A549 (cell line): Measurements from ENCODE around the gene LIG3. TPM values are rescaled to one million over a fixed set of nuclear protein-coding genes. Genes with fewer than 3 reads are reported as not detected.

ENCODE experiments used
- ATAC-seq, 2 experiments: fragments of 200-7000 bp in 1 of 2; fragments of >200 bp in 1 of 2; cut with Nextera tagmentation in 1 of 2; cut with Tn5 transposase in 1 of 2; 3 replicates each; pipeline versions ENCODE4 v1.8.0 to v1.9.1; 2018 to 2020; ENCODE audit warnings: mild to moderate bottlenecking in 1 of 2, moderate library complexity in 1 of 2
- CTCF ChIA-PET: fragments of 300-600 bp; sonication (Branson Sonifier 250); formaldehyde crosslinking; extraction: SDS; loops from one replicate; lab custom pipeline; 2021; ENCODE audit warnings: antibody characterized with exemption, inconsistent platforms; lab: Yijun Ruan, JAX
- POLR2A ChIA-PET: fragments of 350-600 bp; formaldehyde crosslinking; extraction: SDS; loops from one replicate; lab custom pipeline; 2021; ENCODE audit warnings: antibody characterized with exemption, inconsistent platforms; lab: Yijun Ruan, JAX
- DNase-seq, 2 experiments: peaks; one replicate each; pipeline versions ENCODE4 v3.0.0 to v3.0.0-alpha.2; 2011 to 2016; ENCODE audit warnings: low read depth in 1 of 2, low spot score in 1 of 2
- FAIRE-seq: peaks from 2 replicates; lab custom pipeline; 2011; peaks lifted over from hg19 to GRCh38; lab: Jason Lieb, UNC
- H3K27ac ChIP-seq, 2 experiments: fragments of >200 bp; sonication (Bioruptor Twin); formaldehyde crosslinking; 3 replicates each; pipeline ENCODE4 v1.5.1; 2016 to 2017
- H3K4me1 ChIP-seq: fragments of >200 bp; sonication (Bioruptor Twin); formaldehyde crosslinking; 3 replicates; pipeline ENCODE4 v1.6.1; 2016
- H3K4me2 ChIP-seq: fragments of >200 bp; sonication (Bioruptor Twin); formaldehyde crosslinking; 3 replicates; pipeline ENCODE4 v1.6.1; 2016
- H3K4me3 ChIP-seq: fragments of >200 bp; sonication (Bioruptor Twin); formaldehyde crosslinking; 3 replicates; pipeline ENCODE4 v1.5.1; 2016
- H3K9me3 ChIP-seq: fragments of >200 bp; sonication (Bioruptor Twin); formaldehyde crosslinking; 3 replicates; pipeline ENCODE4 v1.6.1; 2016
- CBX2 ChIP-seq: fragments of 200-600 bp; sonication (generic); IDR thresholded peaks from 2 replicates; pipeline ENCODE4 v1.6.1; 2016; ENCODE audit warnings: low read depth, mild to moderate bottlenecking, borderline replicate concordance
- ESRRA ChIP-seq: fragments of 150-350 bp; IDR thresholded peaks from 2 replicates; pipeline ENCODE4 v1.6.1; 2014; ENCODE audit warnings: mild to moderate bottlenecking, low read length, borderline replicate concordance
- FOSL2 ChIP-seq, 2 experiments: fragments of 450-650 bp in 1 of 2; fragments of >200 bp in 1 of 2; sonication (Bioruptor Twin) in 1 of 2; formaldehyde crosslinking; IDR thresholded peaks; 2 replicates each; pipeline versions ENCODE4 v1.5.0 to v1.6.1; 2016 to 2020; ENCODE audit warnings: mild to moderate bottlenecking in 1 of 2, moderate library complexity in 1 of 2
- FOXS1 ChIP-seq: fragments of 250-450 bp; sonication (Bioruptor Pico); IDR thresholded peaks from 2 replicates; pipeline ENCODE4 v1.5.0; 2020; ENCODE audit warnings: mild to moderate bottlenecking, moderate library complexity
- HEYL ChIP-seq: fragments of 250-450 bp; sonication (Bioruptor Pico); IDR thresholded peaks from 2 replicates; pipeline ENCODE4 v1.8.0; 2021; ENCODE audit warnings: mild to moderate bottlenecking, moderate library complexity
- KDM5A ChIP-seq: fragments of 200-600 bp; sonication (generic); IDR thresholded peaks from 2 replicates; pipeline ENCODE4 v1.6.1; 2016; ENCODE audit warnings: antibody characterized with exemption, mild to moderate bottlenecking
- MAFK ChIP-seq: fragments of 450-650 bp; IDR thresholded peaks from 2 replicates; pipeline ENCODE4 v1.6.1; 2014; ENCODE audit not compliant: partially characterized antibody
- MYC ChIP-seq: IDR thresholded peaks from 2 replicates; pipeline ENCODE4 v1.6.1; 2012; ENCODE audit warnings: mild to moderate bottlenecking, inconsistent platforms, low read length, improper control_type of control experiment, borderline replicate concordance
- POLR2A ChIP-seq: IDR thresholded peaks from 2 replicates; pipeline ENCODE4 v1.6.1; 2012; ENCODE audit warnings: mild to moderate bottlenecking, low read length
- RAD21 ChIP-seq, 2 experiments: fragments of >200 bp in 1 of 2; sonication (Bioruptor Twin) in 1 of 2; formaldehyde crosslinking in 1 of 2; IDR thresholded peaks in 1 of 2; conservative IDR thresholded peaks in 1 of 2; 2 replicates in 1 of 2; 3 replicates in 1 of 2; pipeline ENCODE4 v1.6.1; 2012 to 2018; ENCODE audit warnings: inconsistent platforms in 1 of 2
- RARB ChIP-seq: fragments of 250-450 bp; sonication (Bioruptor Pico); IDR thresholded peaks from 2 replicates; pipeline ENCODE4 v1.8.0; 2021; ENCODE audit warnings: mild to moderate bottlenecking, moderate library complexity
- RCOR1 ChIP-seq: fragments of 150-350 bp; IDR thresholded peaks from 2 replicates; pipeline ENCODE4 v1.6.1; 2014; ENCODE audit warnings: antibody characterized with exemption, low read length, low read depth
- TP53 ChIP-seq: fragments of 250-450 bp; sonication (Bioruptor Pico); IDR thresholded peaks from 2 replicates; pipeline ENCODE4 v1.5.0; 2021; ENCODE audit warnings: mild to moderate bottlenecking, moderate library complexity
- ZSCAN20 ChIP-seq: fragments of 250-450 bp; sonication (Bioruptor Pico); IDR thresholded peaks from 2 replicates; pipeline ENCODE4 v1.8.0; 2022; ENCODE audit warnings: mild to moderate bottlenecking, moderate library complexity
- WGBS: methylation state at CpG from one replicate; pipeline ENCODE4 v1.1.6; 2017; ENCODE audit errors: missing lambda C conversion rate; 5-methylcytosine and 5-hydroxymethylcytosine counted together
- polyA plus RNA-seq, 4 experiments: library from polyadenylated mRNA; depleted of rRNA in 3 of 4; stranded (reverse); fragments of >200 nt; fragmentation: RNase III in 1 of 4; extraction: RNeasy Plus Mini Kit Qiagen cat#74134 plus additional on column Dnase treatment in 1 of 4; gene quantifications; 2 replicates in 3 of 4; 3 replicates in 1 of 4; pipeline ENCODE4 v1.2.3, GENCODE V29; 2011 to 2017
- TF ChIP-seq, protein P1 (sequence below): fragments of >200 bp; sonication (Bioruptor Twin); formaldehyde crosslinking; IDR thresholded peaks from 2 replicates; pipeline ENCODE4 v1.6.1; 2016
- TF ChIP-seq, protein P2 (sequence below): IDR thresholded peaks from 2 replicates; pipeline ENCODE4 v1.6.1; 2012
- TF ChIP-seq, protein P3 (sequence below): fragments of 450-650 bp; IDR thresholded peaks from 2 replicates; pipeline ENCODE4 v1.6.1; 2014; ENCODE audit warnings: antibody characterized with exemption
- TF ChIP-seq, protein P4 (sequence below): IDR thresholded peaks from 2 replicates; pipeline ENCODE4 v1.6.1; 2012
- TF ChIP-seq, protein P5 (sequence below): fragments of >200 bp; sonication (Bioruptor Twin); formaldehyde crosslinking; IDR thresholded peaks from 3 replicates; pipeline ENCODE4 v1.5.1; 2016
- TF ChIP-seq, protein P6 (sequence below): fragments of 200-600 bp; sonication (generic); IDR thresholded peaks from 2 replicates; pipeline ENCODE4 v1.6.1; 2016; ENCODE audit warnings: antibody characterized with exemption, mild to moderate bottlenecking, moderate library complexity

Gene LIG3
- polyA plus RNA-seq, 2 of the 4 experiments (the other 2 are of a cell fraction) = 36.3 to 56.8 TPM

DNA sequence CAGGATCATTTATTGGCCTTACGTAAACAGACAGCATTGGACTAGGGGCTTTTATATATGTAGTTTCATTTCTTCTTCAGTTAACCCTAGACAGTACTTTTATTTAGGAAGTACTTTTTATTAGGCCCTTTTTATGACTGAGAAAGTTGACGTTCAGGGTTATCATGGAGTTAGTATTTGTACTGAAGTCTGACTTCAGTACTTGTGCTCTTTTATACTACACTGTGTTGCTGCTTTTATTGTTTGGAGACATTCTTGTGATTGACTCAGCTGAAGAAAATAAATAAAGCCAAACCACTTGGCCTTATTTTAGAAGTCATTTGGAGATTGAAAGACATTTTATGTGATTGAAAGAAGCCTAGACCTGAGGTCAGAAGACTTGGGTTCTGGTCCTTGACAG lies 6.9 kb downstream of the LIG3 start:
- TF ChIP-seq, protein P1, sequence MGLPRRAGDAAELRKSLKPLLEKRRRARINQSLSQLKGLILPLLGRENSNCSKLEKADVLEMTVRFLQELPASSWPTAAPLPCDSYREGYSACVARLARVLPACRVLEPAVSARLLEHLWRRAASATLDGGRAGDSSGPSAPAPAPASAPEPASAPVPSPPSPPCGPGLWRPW = no peak
- FAIRE-seq (no peak), DNase-seq (no peak), ATAC-seq (no peak)
- Histone ChIP-seq H3K4me1 (peaks cover under 1% of the 10 kb centered on the region; the same call in 1 of the 3 replicates), H3K4me3 (no peak overlapping the region), H3K4me2 (no peak overlapping the region), H3K27ac (no peak overlapping the region), H3K9me3 (no peaks in the 10 kb centered on the region)
- WGBS = 89% methylated on average over 2 of the region's 2 CpGs
- POLR2A ChIA-PET = no interaction called here
- CTCF ChIA-PET = interaction anchor here (3.7 to 7.5 kb wide), 3 partner anchors 11 to 132 kb away, joined by 16 to 51 read pairs (median 43); partner anchors contain the start of gene RAD51D

DNA sequence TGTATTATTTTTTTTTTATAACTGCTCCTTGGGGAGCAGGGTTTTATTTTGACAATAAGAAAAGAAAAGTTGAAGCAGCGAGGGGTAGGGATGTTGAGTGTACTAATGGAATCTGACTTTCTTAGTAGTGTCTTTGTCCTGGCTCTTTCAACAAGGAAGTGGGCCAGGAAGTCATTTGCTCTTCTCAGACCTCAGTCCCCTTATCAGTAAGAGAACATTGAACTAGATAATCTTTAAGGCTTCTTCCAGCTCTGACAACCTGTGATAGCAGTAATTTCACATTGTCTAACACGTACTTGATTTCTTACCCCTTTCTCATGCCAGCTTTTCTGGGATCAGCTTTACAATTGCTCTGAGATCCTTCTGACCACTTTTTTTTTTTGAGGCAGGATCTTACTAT lies 8.3 kb downstream of the LIG3 start:
- ChIA-PET POLR2A (interaction anchor here (0.7 kb wide), 1 partner anchor 94 kb away, joined by 6 read pairs; no protein-coding TSS in a partner anchor), CTCF (interaction anchor here (0.6 to 7.1 kb wide), 7 partner anchors 10 to 823 kb away, joined by 3 to 51 read pairs (median 3); no protein-coding TSS in a partner anchor)
- no peaks in the 10 kb centered on the region for H3K4me1 ChIP-seq
- H3K9me3 ChIP-seq = no peaks in the 10 kb centered on the region
- ATAC-seq (no peak), FAIRE-seq (no peak), DNase-seq (no peak)
- 95% methylated on average over 2 of the region's 2 CpGs for WGBS
- H3K4me2 ChIP-seq = no peak overlapping the region
- no peak for TF ChIP-seq POLR2A
- TF ChIP-seq, protein P2, sequence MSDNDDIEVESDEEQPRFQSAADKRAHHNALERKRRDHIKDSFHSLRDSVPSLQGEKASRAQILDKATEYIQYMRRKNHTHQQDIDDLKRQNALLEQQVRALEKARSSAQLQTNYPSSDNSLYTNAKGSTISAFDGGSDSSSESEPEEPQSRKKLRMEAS = no peak
- no peak for TF ChIP-seq MAFK
- TF ChIP-seq RARB = no peak
- TF ChIP-seq ZSCAN20 (CRISPR knock-in tag) = no peak
- no peak for TF ChIP-seq HEYL
- TF ChIP-seq, protein P3, sequence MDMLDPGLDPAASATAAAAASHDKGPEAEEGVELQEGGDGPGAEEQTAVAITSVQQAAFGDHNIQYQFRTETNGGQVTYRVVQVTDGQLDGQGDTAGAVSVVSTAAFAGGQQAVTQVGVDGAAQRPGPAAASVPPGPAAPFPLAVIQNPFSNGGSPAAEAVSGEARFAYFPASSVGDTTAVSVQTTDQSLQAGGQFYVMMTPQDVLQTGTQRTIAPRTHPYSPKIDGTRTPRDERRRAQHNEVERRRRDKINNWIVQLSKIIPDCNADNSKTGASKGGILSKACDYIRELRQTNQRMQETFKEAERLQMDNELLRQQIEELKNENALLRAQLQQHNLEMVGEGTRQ = no peak
- no peak for TF ChIP-seq RAD21 (conservative IDR thresholded peaks at IDR 0.05 in 1 of 2, IDR thresholded peaks at IDR 0.05 in 1 of 2)
- H3K27ac ChIP-seq = no peak overlapping the region
- no peak overlapping the region for H3K4me3 ChIP-seq

DNA sequence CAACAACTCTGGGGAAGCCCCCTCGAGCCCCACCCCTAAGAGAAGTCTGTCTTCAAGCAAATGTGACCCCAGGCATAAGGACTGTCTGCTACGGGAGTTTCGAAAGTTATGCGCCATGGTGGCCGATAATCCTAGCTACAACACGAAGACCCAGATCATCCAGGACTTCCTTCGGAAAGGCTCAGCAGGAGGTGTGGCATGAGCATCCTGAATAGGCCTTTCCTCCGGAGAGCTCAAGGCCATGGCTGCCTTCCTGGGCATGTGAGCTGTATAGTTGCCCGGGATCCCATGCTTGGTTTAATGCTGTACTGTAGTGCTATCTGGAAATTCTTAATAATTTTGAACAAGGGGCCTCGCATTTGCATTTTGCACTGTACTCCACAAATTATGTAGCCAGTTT lies 9.2 kb downstream of the LIG3 start:
- CTCF ChIA-PET = interaction anchor here (0.6 to 7.1 kb wide), 8 partner anchors 9 to 822 kb away, joined by 3 to 51 read pairs (median 3); partner anchors contain the start of gene RFFL
- no peak for FAIRE-seq

More for the DNA sequence above, 9.2 kb downstream of the LIG3 start:
- no peak for TF ChIP-seq FOXS1 (CRISPR knock-in tag)
- TF ChIP-seq RAD21 (conservative IDR thresholded peaks at IDR 0.05 in 1 of 2, IDR thresholded peaks at IDR 0.05 in 1 of 2) = no peak
- TF ChIP-seq, protein P4, sequence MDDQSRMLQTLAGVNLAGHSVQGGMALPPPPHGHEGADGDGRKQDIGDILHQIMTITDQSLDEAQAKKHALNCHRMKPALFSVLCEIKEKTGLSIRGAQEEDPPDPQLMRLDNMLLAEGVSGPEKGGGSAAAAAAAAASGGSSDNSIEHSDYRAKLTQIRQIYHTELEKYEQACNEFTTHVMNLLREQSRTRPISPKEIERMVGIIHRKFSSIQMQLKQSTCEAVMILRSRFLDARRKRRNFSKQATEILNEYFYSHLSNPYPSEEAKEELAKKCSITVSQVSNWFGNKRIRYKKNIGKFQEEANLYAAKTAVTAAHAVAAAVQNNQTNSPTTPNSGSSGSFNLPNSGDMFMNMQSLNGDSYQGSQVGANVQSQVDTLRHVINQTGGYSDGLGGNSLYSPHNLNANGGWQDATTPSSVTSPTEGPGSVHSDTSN = no peak
- no peak for TF ChIP-seq RCOR1
- TF ChIP-seq ESRRA = no peak
- no peak for TF ChIP-seq MYC
- TF ChIP-seq, protein P1 = no peak
- TF ChIP-seq, protein P5, sequence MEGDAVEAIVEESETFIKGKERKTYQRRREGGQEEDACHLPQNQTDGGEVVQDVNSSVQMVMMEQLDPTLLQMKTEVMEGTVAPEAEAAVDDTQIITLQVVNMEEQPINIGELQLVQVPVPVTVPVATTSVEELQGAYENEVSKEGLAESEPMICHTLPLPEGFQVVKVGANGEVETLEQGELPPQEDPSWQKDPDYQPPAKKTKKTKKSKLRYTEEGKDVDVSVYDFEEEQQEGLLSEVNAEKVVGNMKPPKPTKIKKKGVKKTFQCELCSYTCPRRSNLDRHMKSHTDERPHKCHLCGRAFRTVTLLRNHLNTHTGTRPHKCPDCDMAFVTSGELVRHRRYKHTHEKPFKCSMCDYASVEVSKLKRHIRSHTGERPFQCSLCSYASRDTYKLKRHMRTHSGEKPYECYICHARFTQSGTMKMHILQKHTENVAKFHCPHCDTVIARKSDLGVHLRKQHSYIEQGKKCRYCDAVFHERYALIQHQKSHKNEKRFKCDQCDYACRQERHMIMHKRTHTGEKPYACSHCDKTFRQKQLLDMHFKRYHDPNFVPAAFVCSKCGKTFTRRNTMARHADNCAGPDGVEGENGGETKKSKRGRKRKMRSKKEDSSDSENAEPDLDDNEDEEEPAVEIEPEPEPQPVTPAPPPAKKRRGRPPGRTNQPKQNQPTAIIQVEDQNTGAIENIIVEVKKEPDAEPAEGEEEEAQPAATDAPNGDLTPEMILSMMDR = no peak
- TF ChIP-seq, protein P6, sequence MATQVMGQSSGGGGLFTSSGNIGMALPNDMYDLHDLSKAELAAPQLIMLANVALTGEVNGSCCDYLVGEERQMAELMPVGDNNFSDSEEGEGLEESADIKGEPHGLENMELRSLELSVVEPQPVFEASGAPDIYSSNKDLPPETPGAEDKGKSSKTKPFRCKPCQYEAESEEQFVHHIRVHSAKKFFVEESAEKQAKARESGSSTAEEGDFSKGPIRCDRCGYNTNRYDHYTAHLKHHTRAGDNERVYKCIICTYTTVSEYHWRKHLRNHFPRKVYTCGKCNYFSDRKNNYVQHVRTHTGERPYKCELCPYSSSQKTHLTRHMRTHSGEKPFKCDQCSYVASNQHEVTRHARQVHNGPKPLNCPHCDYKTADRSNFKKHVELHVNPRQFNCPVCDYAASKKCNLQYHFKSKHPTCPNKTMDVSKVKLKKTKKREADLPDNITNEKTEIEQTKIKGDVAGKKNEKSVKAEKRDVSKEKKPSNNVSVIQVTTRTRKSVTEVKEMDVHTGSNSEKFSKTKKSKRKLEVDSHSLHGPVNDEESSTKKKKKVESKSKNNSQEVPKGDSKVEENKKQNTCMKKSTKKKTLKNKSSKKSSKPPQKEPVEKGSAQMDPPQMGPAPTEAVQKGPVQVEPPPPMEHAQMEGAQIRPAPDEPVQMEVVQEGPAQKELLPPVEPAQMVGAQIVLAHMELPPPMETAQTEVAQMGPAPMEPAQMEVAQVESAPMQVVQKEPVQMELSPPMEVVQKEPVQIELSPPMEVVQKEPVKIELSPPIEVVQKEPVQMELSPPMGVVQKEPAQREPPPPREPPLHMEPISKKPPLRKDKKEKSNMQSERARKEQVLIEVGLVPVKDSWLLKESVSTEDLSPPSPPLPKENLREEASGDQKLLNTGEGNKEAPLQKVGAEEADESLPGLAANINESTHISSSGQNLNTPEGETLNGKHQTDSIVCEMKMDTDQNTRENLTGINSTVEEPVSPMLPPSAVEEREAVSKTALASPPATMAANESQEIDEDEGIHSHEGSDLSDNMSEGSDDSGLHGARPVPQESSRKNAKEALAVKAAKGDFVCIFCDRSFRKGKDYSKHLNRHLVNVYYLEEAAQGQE = no peak
- TF ChIP-seq KDM5A = no peak
- TF ChIP-seq TP53 = no peak
- no peak for TF ChIP-seq MAFK
- no peak for TF ChIP-seq FOSL2 (IDR thresholded peaks at IDR 0.05)
- no peak for TF ChIP-seq FOSL2 (CRISPR knock-in tag; IDR thresholded peaks at IDR 0.05)
- no peak for TF ChIP-seq CBX2
- TF ChIP-seq, protein P2 = no peak
- TF ChIP-seq, all 56 proteins: peak for 0
- DNase-seq = no peak
- Histone ChIP-seq H3K4me2 (no peak overlapping the region), H3K9me3 (no peaks in the 10 kb centered on the region), H3K4me3 (no peak overlapping the region), H3K4me1 (no peaks in the 10 kb centered on the region), H3K27ac (no peak overlapping the region)
- ATAC-seq = no peak
- POLR2A ChIA-PET = interaction anchor here (1.3 kb wide), 1 partner anchor 9 kb away, joined by 5 read pairs; the partner anchor contains the start of gene LIG3
- 86% methylated on average over 10 of the region's 10 CpGs for WGBS
